Colonic mucosa (tissue), 4 donors: ENCODE data around the gene POU2F1. TPM values are rescaled to one million over a fixed set of nuclear protein-coding genes. Genes with fewer than 3 reads are reported as not detected.

Experiments
- DNase-seq: peaks from one replicate; pipeline ENCODE4 v3.0.0-alpha.2; 2020
- H3K27ac ChIP-seq: fragments of 200-600 bp; one replicate; pipeline ENCODE4 v1.8.0; 2021
- H3K27me3 ChIP-seq: fragments of 200-600 bp; one replicate; pipeline ENCODE4 v1.8.0; 2021
- H3K36me3 ChIP-seq: fragments of 200-600 bp; one replicate; pipeline ENCODE4 v1.8.0; 2021
- H3K4me1 ChIP-seq: fragments of 200-600 bp; one replicate; pipeline ENCODE4 v1.8.0; 2021; ENCODE audit warnings: mild to moderate bottlenecking
- H3K4me3 ChIP-seq: fragments of 200-600 bp; one replicate; pipeline ENCODE4 v1.8.0; 2021
- H3K9ac ChIP-seq, 2 donors: one replicate each; pipeline ENCODE4 v1.7.0; 2013; ENCODE audit warnings: control low read depth in 2 of 2, low read depth in 2 of 2, low read length in 2 of 2
- H3K9me3 ChIP-seq: fragments of 200-600 bp; one replicate; pipeline ENCODE4 v1.8.0; 2021
- CTCF ChIP-seq: fragments of 200-600 bp; IDR thresholded peaks from one replicate; pipeline ENCODE4 v1.8.0; 2022; ENCODE audit warnings: antibody characterized with exemption, mild to moderate bottlenecking
- intact Hi-C: fragments of 100-400 bp; cut with DNase I; formaldehyde crosslinking; loops from one replicate; pipeline ENCODE4 v1.14.1; 2022
- total RNA-seq, 2 donors: library from RNA; stranded (reverse); fragmentation: NEBNext Ultra II Directional in 1 of 2; extraction: Animal tissue kit (Norgen Biotek cat#: 25700) in 1 of 2; gene quantifications; one replicate each; pipeline ENCODE4 v1.2.1, GENCODE V29; 2021
- donor health status: healthy.
- donor health status: DM: no; HTN: no; CAD: no.
- donor health status: DM: no; HTN: no; CAD: no.

POU2F1 gene
- total RNA-seq, 2 donors from 2014 or later = 16.4 to 24.4 TPM

GRCh38 chr1:167427848-167428247 is 207.2 kb downstream of the POU2F1 start:
- Histone ChIP-seq H3K4me1 (no peaks in the 10 kb centered on the region), H3K27ac (no peak overlapping the region), H3K4me3 (no peak overlapping the region), H3K27me3 (no peaks in the 10 kb centered on the region), H3K36me3 (no peaks in the 10 kb centered on the region), H3K9ac (no peak overlapping the region), H3K9me3 (no peaks in the 10 kb centered on the region)
- no peak for DNase-seq
- TF ChIP-seq CTCF = no peak
- intact Hi-C loops = no loop called here

GRCh38 chr1:167428395-167428794 is 207.7 kb downstream of the POU2F1 start:
- no peaks in the 10 kb centered on the region for H3K27me3 ChIP-seq
- H3K9me3 ChIP-seq = no peaks in the 10 kb centered on the region
- H3K4me3 ChIP-seq = no peak overlapping the region
- H3K27ac ChIP-seq = no peak overlapping the region
- intact Hi-C loops = no loop called here
- no peaks in the 10 kb centered on the region for H3K36me3 ChIP-seq
- no peak for TF ChIP-seq CTCF
- DNase-seq = no peak
- no peak overlapping the region for H3K9ac ChIP-seq
- H3K4me1 ChIP-seq = no peaks in the 10 kb centered on the region

- Histone ChIP-seq H3K36me3 (no peaks in the 10 kb centered on the region), H3K9ac (no peak overlapping the region), H3K4me3 (no peak overlapping the region), H3K27me3 (no peaks in the 10 kb centered on the region), H3K27ac (no peak overlapping the region), H3K9me3 (no peaks in the 10 kb centered on the region), H3K4me1 (no peaks in the 10 kb centered on the region)
- intact Hi-C loops = no loop called here
- no peak for DNase-seq
- TF ChIP-seq CTCF = no peak
These were observed 208.9 kb downstream of the POU2F1 start for GRCh38 chr1:167429612-167430011.

- Histone ChIP-seq H3K4me1 (no peaks in the 10 kb centered on the region), H3K36me3 (no peaks in the 10 kb centered on the region), H3K9ac (no peak overlapping the region), H3K27me3 (no peaks in the 10 kb centered on the region), H3K27ac (no peak overlapping the region), H3K4me3 (no peak overlapping the region), H3K9me3 (no peaks in the 10 kb centered on the region)
- intact Hi-C loops = no loop called here
- TF ChIP-seq CTCF = no peak
- no peak for DNase-seq
These were observed 209.6 kb downstream of the POU2F1 start for GRCh38 chr1:167430134-167430848.

GRCh38 chr1:167430849-167431242 is 210.2 kb downstream of the POU2F1 start:
- no peaks in the 10 kb centered on the region for H3K36me3 ChIP-seq
- no peak overlapping the region for H3K4me3 ChIP-seq
- no peak for TF ChIP-seq CTCF
- no peak for DNase-seq
- intact Hi-C loops = no loop called here
- H3K27me3 ChIP-seq = no peaks in the 10 kb centered on the region
- no peaks in the 10 kb centered on the region for H3K4me1 ChIP-seq
- H3K9me3 ChIP-seq = no peaks in the 10 kb centered on the region
- no peak overlapping the region for H3K9ac ChIP-seq
- no peak overlapping the region for H3K27ac ChIP-seq
